GM23338 (cell line): ENCODE measurements around the gene C1QTNF4. TPM values are rescaled to one million over a fixed set of nuclear protein-coding genes. Genes with fewer than 3 reads are reported as not detected.

Experiments
- ATAC-seq: fragments of 200-7000 bp; cut with Tn5 transposase; 3 replicates; pipeline ENCODE4 v1.9.1; 2020
- DNase-seq: peaks from one replicate; pipeline ENCODE4 v3.0.0-alpha.2; 2015; ENCODE audit warnings: low spot score
- H2AFZ ChIP-seq: fragments of 200-600 bp; sonication (generic); 2 replicates; pipeline ENCODE4 v1.8.0; 2016; ENCODE audit warnings: antibody characterized with exemption, mild to moderate bottlenecking, moderate library complexity
- H3F3A ChIP-seq: fragments of 200-600 bp; sonication (generic); replicated peaks from 2 replicates; pipeline ENCODE4 v1.8.0; 2017; ENCODE audit warnings: antibody characterized with exemption, mixed run types, low read depth
- H3K27ac ChIP-seq: fragments of 200-600 bp; sonication (generic); 2 replicates; pipeline ENCODE4 v1.6.1; 2016; ENCODE audit warnings: low read depth
- H3K27me3 ChIP-seq: fragments of 200-600 bp; sonication (generic); 2 replicates; pipeline ENCODE4 v1.8.0; 2016; ENCODE audit warnings: mild to moderate bottlenecking, mixed run types, moderate library complexity; ENCODE audit not compliant: insufficient read depth
- H3K36me3 ChIP-seq: fragments of 200-600 bp; sonication (generic); 2 replicates; pipeline ENCODE4 v1.8.0; 2016; ENCODE audit warnings: mild to moderate bottlenecking; ENCODE audit not compliant: insufficient read depth
- H3K4me1 ChIP-seq: fragments of 200-600 bp; sonication (generic); 2 replicates; pipeline ENCODE4 v1.8.0; 2016; ENCODE audit warnings: mild to moderate bottlenecking, moderate library complexity; ENCODE audit not compliant: insufficient read depth
- H3K4me2 ChIP-seq: fragments of 200-600 bp; sonication (generic); 2 replicates; pipeline ENCODE4 v1.7.1; 2017; ENCODE audit warnings: mixed run types
- H3K4me3 ChIP-seq: fragments of 200-600 bp; sonication (generic); 2 replicates; pipeline ENCODE4 v1.6.1; 2016; ENCODE audit warnings: mixed run types
- H3K79me2 ChIP-seq: fragments of 200-600 bp; sonication (generic); replicated peaks from 2 replicates; pipeline ENCODE4 v1.8.0; 2017; ENCODE audit warnings: mild to moderate bottlenecking; ENCODE audit not compliant: insufficient read depth
- H3K9me2 ChIP-seq: fragments of 200-600 bp; sonication (generic); 2 replicates; pipeline ENCODE4 v1.8.0; 2017; ENCODE audit not compliant: insufficient read depth
- H4K20me1 ChIP-seq: fragments of 200-600 bp; sonication (generic); replicated peaks from 2 replicates; pipeline ENCODE4 v1.8.0; 2017; ENCODE audit warnings: mild to moderate bottlenecking; ENCODE audit not compliant: insufficient read depth
- H3K27ac Mint-ChIP-seq: 2 replicates; pipeline ENCODE4 v1.8.0; 2020; ENCODE audit warnings: inconsistent platforms, mild to moderate bottlenecking, moderate library complexity, mixed read lengths
- H3K27me3 Mint-ChIP-seq: 3 replicates; pipeline ENCODE4 v1.8.0; 2022; ENCODE audit warnings: low read depth, mild to moderate bottlenecking, moderate library complexity, mixed read lengths, inconsistent platforms; ENCODE audit not compliant: insufficient read depth, poor library complexity
- H3K36me3 Mint-ChIP-seq: 3 replicates; pipeline ENCODE4 v1.8.0; 2021; ENCODE audit warnings: low read depth, mild to moderate bottlenecking, inconsistent platforms, moderate library complexity, mixed read lengths
- H3K4me1 Mint-ChIP-seq: 3 replicates; pipeline ENCODE4 v1.8.0; 2020; ENCODE audit warnings: mild to moderate bottlenecking, inconsistent platforms, mixed read lengths
- H3K4me3 Mint-ChIP-seq: 3 replicates; pipeline ENCODE4 v1.8.0; 2021; ENCODE audit warnings: moderate library complexity, mild to moderate bottlenecking, inconsistent platforms, mixed read lengths
- H3K9me3 Mint-ChIP-seq: 3 replicates; pipeline ENCODE4 v1.8.0; 2020; ENCODE audit warnings: moderate library complexity, mild to moderate bottlenecking, inconsistent platforms, mixed read lengths
- CREB1 ChIP-seq: fragments of 250-450 bp; sonication (Bioruptor Pico); IDR thresholded peaks from 2 replicates; pipeline ENCODE4 v1.5.0; 2020; ENCODE audit warnings: low read depth, mild to moderate bottlenecking, moderate library complexity
- ETS1 ChIP-seq: IDR thresholded peaks from 2 replicates; pipeline ENCODE4 v1.6.1; 2016; ENCODE audit warnings: antibody characterized with exemption
- EZH2 ChIP-seq: fragments of 200-600 bp; sonication (generic); IDR thresholded peaks from one replicate; pipeline ENCODE4 v1.8.0; 2017; ENCODE audit warnings: antibody characterized with exemption, mild to moderate bottlenecking, low read depth; ENCODE audit not compliant: unreplicated experiment
- EZH2phosphoT487 ChIP-seq: fragments of 200-600 bp; sonication (generic); IDR thresholded peaks from one replicate; pipeline ENCODE4 v1.8.1; 2018; ENCODE audit warnings: antibody characterized with exemption; ENCODE audit not compliant: unreplicated experiment
- NANOG ChIP-seq: IDR thresholded peaks from 2 replicates; pipeline ENCODE4 v1.6.1; 2016; ENCODE audit warnings: antibody characterized with exemption, borderline replicate concordance
- POLR2AphosphoS5 ChIP-seq: IDR thresholded peaks from 2 replicates; pipeline ENCODE4 v1.6.1; 2016; ENCODE audit warnings: antibody characterized with exemption, low read depth
- REST ChIP-seq: IDR thresholded peaks from one replicate; pipeline ENCODE4 v1.6.1; 2018; ENCODE audit warnings: antibody characterized with exemption; ENCODE audit not compliant: unreplicated experiment
- ZNF462 ChIP-seq: fragments of 250-450 bp; sonication (Bioruptor Pico); IDR thresholded peaks from 2 replicates; pipeline ENCODE4 v1.5.0; 2020; ENCODE audit warnings: mild to moderate bottlenecking, moderate library complexity
- polyA plus RNA-seq: library from polyadenylated mRNA; unstranded; fragments of >200 nt; fragmentation: Nextera tagmentation; extraction: Ambion mirVana; gene quantifications from 2 replicates; pipeline ENCODE4 v1.2.1, GENCODE V29; 2016
- total RNA-seq: library from RNA; depleted of rRNA; stranded (reverse); fragments of >200 nt; shearing (Covaris generic); gene quantifications from 2 replicates; pipeline ENCODE4 v1.2.3, GENCODE V29; 2014

C1QTNF4 gene
- total and polyA plus RNA-seq, 2 experiments from 2014 or later, result 5.2 to 6.6 TPM

- H2AFZ ChIP-seq, result peak overlapping the region; percentile 94; the same call in 1 of the 2 replicates
- peak; percentile 89 for DNase-seq
- H3K27ac ChIP-seq, result no peak overlapping the region
- peaks cover 60% of the 10 kb centered on the region for H3K27me3 ChIP-seq
- H3K36me3 ChIP-seq, result no peaks in the 10 kb centered on the region
- peaks cover 21% of the 10 kb centered on the region for H3K4me1 Mint-ChIP-seq
- 0 out of 2 replicates have a peak, but pooled peaks cover 6% of the 10 kb centered on the region for H3K9me2 ChIP-seq
- peaks cover 2% of the 10 kb centered on the region; the same call in 2 of the 3 replicates for H3K36me3 Mint-ChIP-seq
- no peaks in the 10 kb centered on the region for H3F3A ChIP-seq
- peaks cover 23% of the 10 kb centered on the region for H3K4me1 ChIP-seq
- no peaks in the 10 kb centered on the region for H3K9me3 Mint-ChIP-seq
- H3K4me2 ChIP-seq, result peak overlapping the region; percentile 77
- peak overlapping the region; percentile 53 for H3K4me3 ChIP-seq
- H3K27ac Mint-ChIP-seq, result no peak overlapping the region
- peak; percentile 65 for ATAC-seq
- peak; percentile 57 for TF ChIP-seq POLR2AphosphoS5
- TF ChIP-seq CREB1 (CRISPR knock-in tag), result peak; percentile 41
- TF ChIP-seq EZH2phosphoT487, result no peak
- no peaks in the 10 kb centered on the region for H3K79me2 ChIP-seq
- H3K4me3 Mint-ChIP-seq, result peak overlapping the region; percentile 59; the same call in 2 of the 3 replicates
- peaks cover 55% of the 10 kb centered on the region for H3K27me3 Mint-ChIP-seq
- peaks cover 5% of the 10 kb centered on the region; the same call in 1 of the 2 replicates for H4K20me1 ChIP-seq
Observed at GRCh38 chr11:47589977-47590861, 4.0 kb downstream of the C1QTNF4 start.

- no peaks in the 10 kb centered on the region for H3K79me2 ChIP-seq
- Mint-ChIP-seq H3K9me3 (no peaks in the 10 kb centered on the region), H3K27me3 (peaks cover 49% of the 10 kb centered on the region), H3K27ac (no peak overlapping the region), H3K4me3 (peak overlapping the region; percentile 59; the same call in 2 of the 3 replicates), H3K4me1 (peaks cover 19% of the 10 kb centered on the region), H3K36me3 (peaks cover 9% of the 10 kb centered on the region)
- H3K4me2 ChIP-seq, result peak overlapping the region; percentile 77
- H3K4me3 ChIP-seq, result peak overlapping the region; percentile 53
- peak overlapping the region; percentile 91; the same call in 1 of the 2 replicates for H2AFZ ChIP-seq
- no peak overlapping the region for H3K27ac ChIP-seq
- H3K4me1 ChIP-seq, result peaks cover 20% of the 10 kb centered on the region
- H3K27me3 ChIP-seq, result peaks cover 53% of the 10 kb centered on the region
- no peak for DNase-seq
- ATAC-seq, result peak; percentile 9
- H3K36me3 ChIP-seq, result no peaks in the 10 kb centered on the region
- H3K9me2 ChIP-seq, result 0 out of 2 replicates have a peak, but pooled peaks cover 6% of the 10 kb centered on the region
- H4K20me1 ChIP-seq, result peaks cover 5% of the 10 kb centered on the region; the same call in 1 of the 2 replicates
- H3F3A ChIP-seq, result no peaks in the 10 kb centered on the region
- TF ChIP-seq CREB1 (CRISPR knock-in tag), result no peak
- TF ChIP-seq NANOG, result no peak
- TF ChIP-seq EZH2, result no peak
- no peak for TF ChIP-seq EZH2phosphoT487
- no peak for TF ChIP-seq ZNF462 (CRISPR knock-in tag)
- TF ChIP-seq REST, result no peak
- no peak for TF ChIP-seq ETS1
Observed at GRCh38 chr11:47589584-47589976, 4.6 kb downstream of the C1QTNF4 start.
